Measurements from ENCODE around the gene VEGFA. TPM values are rescaled to one million over a fixed set of nuclear protein-coding genes. Genes with fewer than 3 reads are reported as not detected.

The VEGFA gene
- polyA plus RNA-seq, 2 of the 4 experiments (the other 2 are of a cell fraction), result 35.8 to 83.7 TPM

- ChIA-PET POLR2A (no interaction called here), CTCF (interaction anchor here (0.8 to 1.5 kb wide), 2 partner anchors 42 to 351 kb away, joined by 3 to 5 read pairs; no protein-coding TSS in a partner anchor)
- H3K4me1 ChIP-seq, result peaks cover 9% of the 10 kb centered on the region; the same call in 2 of the 3 replicates
- no peak overlapping the region for H3K4me2 ChIP-seq
- ATAC-seq (no peak), FAIRE-seq (no peak), DNase-seq (ENCODE audit: low read depth in 1 of 2, low spot score in 1 of 2) (no peak)
- no peak overlapping the region for H3K27ac ChIP-seq
- no peak overlapping the region for H3K4me3 ChIP-seq
- WGBS (ENCODE audit: missing lambda C conversion rate), result 54% methylated on average over 3 of the region's 3 CpGs
- H3K9me3 ChIP-seq, result peaks cover 19% of the 10 kb centered on the region; the same call in 2 of the 3 replicates
- TF ChIP-seq CHD4 (IDR thresholded peaks at IDR 0.05; ENCODE audit: borderline replicate concordance) (no peak), JUNB (IDR thresholded peaks at IDR 0.05) (no peak), KDM5A (IDR thresholded peaks at IDR 0.05) (no peak), POLR2A (IDR thresholded peaks at IDR 0.05; ENCODE audit: low read length) (no peak), RARB (CRISPR knock-in tag; IDR thresholded peaks at IDR 0.05) (no peak), NPAS2 (CRISPR knock-in tag; IDR thresholded peaks at IDR 0.05; ENCODE audit: borderline replicate concordance) (no peak), HEYL (CRISPR knock-in tag; IDR thresholded peaks at IDR 0.05) (no peak), HMGXB4 (CRISPR knock-in tag; IDR thresholded peaks at IDR 0.05; ENCODE audit: borderline replicate concordance) (no peak), POLR2AphosphoS2 (conservative IDR thresholded peaks at IDR 0.05; ENCODE audit: low read length) (no peak), RAD21 (conservative IDR thresholded peaks at IDR 0.05 in 1 of 2, IDR thresholded peaks at IDR 0.05 in 1 of 2) (no peak), GATA3 (IDR thresholded peaks at IDR 0.05; ENCODE audit: borderline replicate concordance) (no peak)
- TF ChIP-seq, protein P1, sequence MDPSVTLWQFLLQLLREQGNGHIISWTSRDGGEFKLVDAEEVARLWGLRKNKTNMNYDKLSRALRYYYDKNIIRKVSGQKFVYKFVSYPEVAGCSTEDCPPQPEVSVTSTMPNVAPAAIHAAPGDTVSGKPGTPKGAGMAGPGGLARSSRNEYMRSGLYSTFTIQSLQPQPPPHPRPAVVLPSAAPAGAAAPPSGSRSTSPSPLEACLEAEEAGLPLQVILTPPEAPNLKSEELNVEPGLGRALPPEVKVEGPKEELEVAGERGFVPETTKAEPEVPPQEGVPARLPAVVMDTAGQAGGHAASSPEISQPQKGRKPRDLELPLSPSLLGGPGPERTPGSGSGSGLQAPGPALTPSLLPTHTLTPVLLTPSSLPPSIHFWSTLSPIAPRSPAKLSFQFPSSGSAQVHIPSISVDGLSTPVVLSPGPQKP (IDR thresholded peaks at IDR 0.05; ENCODE audit: low read depth, low read length), result no peak
- TF ChIP-seq, protein P2, sequence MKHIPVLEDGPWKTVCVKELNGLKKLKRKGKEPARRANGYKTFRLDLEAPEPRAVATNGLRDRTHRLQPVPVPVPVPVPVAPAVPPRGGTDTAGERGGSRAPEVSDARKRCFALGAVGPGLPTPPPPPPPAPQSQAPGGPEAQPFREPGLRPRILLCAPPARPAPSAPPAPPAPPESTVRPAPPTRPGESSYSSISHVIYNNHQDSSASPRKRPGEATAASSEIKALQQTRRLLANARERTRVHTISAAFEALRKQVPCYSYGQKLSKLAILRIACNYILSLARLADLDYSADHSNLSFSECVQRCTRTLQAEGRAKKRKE (CRISPR knock-in tag; IDR thresholded peaks at IDR 0.05; ENCODE audit: low read depth), result no peak
These were observed 42.4 kb upstream of the VEGFA start for GRCh38 chr6:43727634-43728033.

- Histone ChIP-seq H3K4me3 (no peak overlapping the region), H3K27ac (no peak overlapping the region), H3K4me1 (peaks cover 9% of the 10 kb centered on the region; the same call in 2 of the 3 replicates), H3K4me2 (no peak overlapping the region), H3K9me3 (peaks cover 19% of the 10 kb centered on the region; the same call in 2 of the 3 replicates)
- WGBS (ENCODE audit: missing lambda C conversion rate), result 52% methylated on average over 2 of the region's 2 CpGs
- CTCF ChIA-PET, result interaction anchor here (0.8 to 1.5 kb wide), 3 partner anchors 41 to 351 kb away, joined by 3 to 5 read pairs (median 3); no protein-coding TSS in a partner anchor
- ATAC-seq (no peak), FAIRE-seq (no peak), DNase-seq (ENCODE audit: low read depth in 1 of 2, low spot score in 1 of 2) (no peak)
- POLR2A ChIA-PET, result no interaction called here
- no peak for TF ChIP-seq USF2 (IDR thresholded peaks at IDR 0.05)
- no peak for TF ChIP-seq ZC3H11A (IDR thresholded peaks at IDR 0.05)
- TF ChIP-seq, protein P2 (CRISPR knock-in tag; IDR thresholded peaks at IDR 0.05; ENCODE audit: low read depth), result no peak
- TF ChIP-seq RAD21 (conservative IDR thresholded peaks at IDR 0.05 in 1 of 2, IDR thresholded peaks at IDR 0.05 in 1 of 2), result no peak
- TF ChIP-seq POLR2A (IDR thresholded peaks at IDR 0.05; ENCODE audit: low read length), result no peak
- TF ChIP-seq, protein P1 (IDR thresholded peaks at IDR 0.05; ENCODE audit: low read depth, low read length), result no peak
- no peak for TF ChIP-seq HDAC2 (IDR thresholded peaks at IDR 0.05)
- no peak for TF ChIP-seq SREBF2 (IDR thresholded peaks at IDR 0.05)
- no peak for TF ChIP-seq NR3C1 (IDR thresholded peaks at IDR 0.05)
- no peak for TF ChIP-seq PHF8 (IDR thresholded peaks at IDR 0.05; ENCODE audit: borderline replicate concordance, low read depth)
- TF ChIP-seq KDM1A (IDR thresholded peaks at IDR 0.05; ENCODE audit: low read depth), result no peak
- no peak for TF ChIP-seq BCL3 (IDR thresholded peaks at IDR 0.05)
- TF ChIP-seq POLR2AphosphoS2 (conservative IDR thresholded peaks at IDR 0.05; ENCODE audit: low read length), result no peak
- TF ChIP-seq FOSL2 (IDR thresholded peaks at IDR 0.05), result no peak
- no peak for TF ChIP-seq FOSL2 (CRISPR knock-in tag; IDR thresholded peaks at IDR 0.05)
- no peak for TF ChIP-seq HOXA7 (CRISPR knock-in tag; IDR thresholded peaks at IDR 0.05)
- TF ChIP-seq, protein P3, sequence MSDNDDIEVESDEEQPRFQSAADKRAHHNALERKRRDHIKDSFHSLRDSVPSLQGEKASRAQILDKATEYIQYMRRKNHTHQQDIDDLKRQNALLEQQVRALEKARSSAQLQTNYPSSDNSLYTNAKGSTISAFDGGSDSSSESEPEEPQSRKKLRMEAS (IDR thresholded peaks at IDR 0.05), result no peak
- TF ChIP-seq EHF (CRISPR knock-in tag; IDR thresholded peaks at IDR 0.05), result no peak
- TF ChIP-seq CTCF (IDR thresholded peaks at IDR 0.05), result no peak
These were observed 41.4 kb upstream of the VEGFA start for GRCh38 chr6:43728586-43728985.

Measured in A549 (cell line).